ENCODE data around the gene UHRF1.

Gene UHRF1

GRCh38 chr19:4990306-4990705 lies 81.0 kb downstream of the UHRF1 start:
- DNase-seq (ENCODE audit: low spot score): no peak

GRCh38 chr19:4991538-4991937 lies 82.2 kb downstream of the UHRF1 start:
- DNase-seq (ENCODE audit: low spot score): no peak

- DNase-seq (ENCODE audit: low spot score): no peak
These were observed 82.8 kb downstream of the UHRF1 start for GRCh38 chr19:4991996-4992698.

GRCh38 chr19:4993683-4994082 lies 84.4 kb downstream of the UHRF1 start:
- no peak for DNase-seq (ENCODE audit: low spot score)

DNA sequence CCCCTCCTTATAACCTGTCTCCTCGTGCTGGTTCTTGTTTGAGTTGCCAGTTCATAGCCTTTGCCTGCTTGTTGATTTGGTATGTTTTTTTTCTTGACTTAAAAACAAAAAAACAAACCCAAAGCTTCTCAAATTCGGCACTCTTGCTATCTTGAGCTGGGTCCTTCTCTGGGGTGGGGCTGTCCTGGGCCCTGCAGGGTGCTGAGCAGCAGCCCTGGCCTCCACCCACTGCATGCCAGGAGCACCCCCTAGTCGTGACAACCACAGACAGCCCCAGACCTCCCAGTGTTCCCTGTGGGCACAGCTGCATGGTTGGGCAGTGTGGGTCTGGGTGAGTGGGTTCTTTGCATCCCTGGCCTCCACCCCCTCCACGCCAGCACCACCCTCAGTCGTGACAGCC lies 87.4 kb downstream of the UHRF1 start:
- DNase-seq (ENCODE audit: low spot score): no peak

DNA sequence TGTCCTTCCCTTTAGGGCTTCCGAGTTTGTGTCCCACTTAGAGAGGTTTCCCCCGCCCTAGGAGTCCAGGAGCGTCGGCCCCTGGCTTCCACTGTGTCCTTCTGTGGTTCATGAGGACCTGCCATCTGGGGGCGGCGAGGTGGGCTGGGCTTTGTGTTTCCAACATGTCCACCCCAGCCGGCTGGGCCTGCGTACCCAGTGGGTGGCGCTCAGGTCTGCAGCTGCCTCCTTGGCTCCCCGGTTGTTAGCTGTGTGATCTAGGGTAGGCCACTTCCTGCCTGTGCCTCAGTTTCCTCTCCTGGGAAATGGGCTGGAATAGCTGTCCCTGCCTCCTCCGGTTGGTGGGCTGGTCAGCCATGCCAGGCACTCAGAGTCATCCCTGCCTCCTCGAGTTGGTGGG lies 88.0 kb downstream of the UHRF1 start:
- no peak for DNase-seq (ENCODE audit: low spot score)

GRCh38 chr19:5000120-5000611 lies 90.9 kb downstream of the UHRF1 start:
- DNase-seq (ENCODE audit: low spot score): no peak

DNA sequence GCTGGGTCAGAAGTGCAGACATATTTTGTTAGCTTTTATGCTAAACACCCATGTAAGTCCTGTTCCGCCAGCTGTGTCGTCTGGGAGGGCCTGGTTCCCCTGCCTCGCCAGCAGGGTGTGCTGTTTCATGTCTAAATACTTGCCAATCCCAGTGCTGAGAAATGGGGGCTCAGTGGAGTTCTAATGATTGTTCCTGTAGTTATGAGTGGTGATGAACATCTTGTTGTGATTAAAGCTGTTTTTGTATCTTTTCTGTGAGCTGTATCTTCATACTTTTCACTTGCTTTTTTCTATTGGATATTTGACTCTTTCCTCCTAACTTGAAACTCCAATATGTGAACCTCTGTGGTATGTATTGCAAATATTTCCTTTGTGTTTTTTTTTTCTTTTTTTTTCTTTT lies 92.3 kb downstream of the UHRF1 start:
- peak; percentile 31 for DNase-seq (ENCODE audit: low spot score)

DNA sequence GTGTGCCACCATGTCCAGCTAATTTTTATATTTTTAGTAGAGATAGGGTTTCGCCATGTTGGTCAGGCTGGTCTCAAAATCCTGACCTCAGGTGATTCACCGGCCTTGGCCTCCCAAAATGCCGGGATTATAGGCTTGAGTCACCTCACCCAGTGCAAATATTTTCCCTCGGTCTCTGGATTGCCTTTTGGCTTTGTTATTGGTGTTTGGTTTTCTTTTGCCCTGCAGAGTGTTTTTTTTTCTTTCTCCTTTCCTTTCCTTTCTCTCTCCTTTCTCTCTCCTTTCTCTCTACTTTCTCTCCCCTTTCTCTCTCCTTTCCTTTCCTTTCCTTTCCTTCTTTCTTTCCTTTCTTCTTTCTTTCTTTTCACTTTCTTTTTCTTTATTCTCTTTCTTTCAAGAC lies 92.8 kb downstream of the UHRF1 start:
- peak; percentile 46 for DNase-seq (ENCODE audit: low spot score)

- DNase-seq (ENCODE audit: low spot score): no peak
These were observed 94.5 kb downstream of the UHRF1 start for GRCh38 chr19:5003781-5004180.

- no peak for DNase-seq (ENCODE audit: low spot score)
These were observed 95.8 kb downstream of the UHRF1 start for GRCh38 chr19:5005096-5005495.

- no peak for DNase-seq (ENCODE audit: low spot score)
These were observed 96.9 kb downstream of the UHRF1 start for GRCh38 chr19:5006201-5006600.

DNA sequence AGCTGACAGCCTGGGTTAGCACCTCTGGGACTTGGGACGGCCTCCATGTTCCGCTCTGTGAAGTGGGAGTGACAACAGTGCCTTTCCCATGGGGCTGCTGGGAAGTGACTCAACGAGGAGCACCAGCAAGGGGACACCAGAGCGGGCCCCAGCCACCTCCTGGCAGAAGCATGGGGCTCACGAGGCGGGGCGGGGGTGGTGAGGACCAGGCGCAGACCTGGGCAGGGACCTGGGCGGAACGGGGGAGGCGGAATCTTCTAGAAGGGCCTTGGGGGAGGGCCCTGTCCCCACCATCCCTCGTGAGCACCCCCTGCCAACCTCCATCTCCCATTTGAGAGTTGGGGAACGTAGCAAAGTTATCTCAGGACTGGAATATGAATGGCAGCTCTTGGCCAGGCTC lies 97.5 kb downstream of the UHRF1 start:
- DNase-seq (ENCODE audit: low spot score): no peak

Measured in LoVo (cell line).